HCT116 (cell line): ENCODE data around the gene OSBPL10. TPM values are rescaled to one million over a fixed set of nuclear protein-coding genes. Genes with fewer than 3 reads are reported as not detected.

Source experiments
- ATAC-seq: fragments of 200-7000 bp; cut with Tn5 transposase; 2 replicates; pipeline ENCODE4 v1.9.1; 2020; ENCODE audit warnings: mild to moderate bottlenecking, moderate library complexity
- BruUV-seq: library from RNA; stranded (reverse); fragments of 400-500 nt; replicated peaks from 2 replicates; lab custom pipeline; 2021; lab: Mats Ljungman, UMichigan
- CTCF ChIA-PET: fragments of 300-600 bp; sonication (Branson Sonifier 250); formaldehyde crosslinking; loops from one replicate; lab custom pipeline; 2021; ENCODE audit warnings: antibody characterized with exemption; lab: Charles Lee
- POLR2A ChIA-PET: fragments of 300-600, 350-600 bp; sonication (Branson Sonifier 250); formaldehyde crosslinking; loops from one replicate; lab custom pipeline; 2021; ENCODE audit warnings: antibody characterized with exemption; lab: Charles Lee
- RAD21 ChIA-PET, 2 experiments: fragments of 300-600 bp; sonication (Branson Sonifier 250); formaldehyde crosslinking; loops; one replicate each; lab custom pipeline; 2023; ENCODE audit warnings: low total read pairs in 2 of 2; ENCODE audit not compliant: uncharacterized antibody in 2 of 2, unreplicated experiment in 2 of 2, low non-redundant PET in 1 of 2; lab: Charles Lee
- DNase-seq: peaks from one replicate; pipeline ENCODE4 v3.0.0-alpha.2; 2010; ENCODE audit warnings: low read depth, low spot score
- H2AFZ ChIP-seq: fragments of 200-600 bp; shearing (Covaris generic), sonication (generic); 2 replicates; pipeline ENCODE4 v1.6.1; 2017; ENCODE audit warnings: low read depth, mixed run types, mixed read lengths, antibody characterized with exemption, low read length; ENCODE audit not compliant: poor library complexity, severe bottlenecking
- H3K27ac ChIP-seq: 2 replicates; pipeline ENCODE4 v1.5.1; 2012; ENCODE audit warnings: low read depth, low read length
- H3K27me3 ChIP-seq: fragments of 200-600 bp; sonication (generic); 2 replicates; pipeline ENCODE4 v1.6.1; 2016; ENCODE audit warnings: mixed run types, low read length, mixed read lengths; ENCODE audit not compliant: insufficient read depth
- H3K36me3 ChIP-seq, 2 experiments: fragments of 200-500 bp in 1 of 2; fragments of 200-600 bp in 1 of 2; sonication (Bioruptor generic) in 1 of 2; sonication (generic) in 1 of 2; 2 replicates each; pipeline versions ENCODE4 v1.5.1 to v1.6.1; 2014 to 2016; ENCODE audit warnings: low read length in 2 of 2, inconsistent platforms in 1 of 2, mixed read lengths in 1 of 2, mixed run types in 1 of 2; ENCODE audit not compliant: insufficient read depth in 2 of 2, control insufficient read depth in 1 of 2
- H3K4me1 ChIP-seq, 2 experiments: fragments of 200-600 bp in 1 of 2; sonication (generic) in 1 of 2; 2 replicates each; pipeline versions ENCODE4 v1.5.1 to v1.6.1; 2012 to 2017; ENCODE audit warnings: low read length in 2 of 2, inconsistent platforms in 1 of 2, mild to moderate bottlenecking in 1 of 2, mixed read lengths in 1 of 2, mixed run types in 1 of 2, moderate library complexity in 1 of 2; ENCODE audit not compliant: insufficient read depth in 2 of 2, control insufficient read depth in 1 of 2
- H3K4me2 ChIP-seq: fragments of 200-600 bp; sonication (generic); 2 replicates; pipeline ENCODE4 v1.6.1; 2017; ENCODE audit warnings: mixed run types, low read length, mixed read lengths
- H3K4me3 ChIP-seq, 2 experiments: fragments of 200-600 bp in 1 of 2; sonication (generic) in 1 of 2; replicated peaks in 1 of 2; 2 replicates each; pipeline ENCODE4 v1.5.1; 2011 to 2016; ENCODE audit warnings: low read length in 2 of 2, control low read depth in 1 of 2, low read depth in 1 of 2, mild to moderate bottlenecking in 1 of 2, mixed read lengths in 1 of 2, mixed run types in 1 of 2
- H3K79me2 ChIP-seq: fragments of 200-600 bp; sonication (generic); 2 replicates; pipeline ENCODE4 v1.6.1; 2017; ENCODE audit warnings: mild to moderate bottlenecking, mixed run types, low read length, moderate library complexity, mixed read lengths; ENCODE audit not compliant: insufficient read depth
- H3K9ac ChIP-seq: fragments of 200-600 bp; sonication (generic); 2 replicates; pipeline ENCODE4 v1.6.1; 2016; ENCODE audit warnings: low read length, mixed read lengths
- H3K9me2 ChIP-seq: fragments of 200-600 bp; sonication (generic), shearing (Covaris generic); 2 replicates; pipeline ENCODE4 v1.6.1; 2017; ENCODE audit warnings: mixed run types, mild to moderate bottlenecking, moderate library complexity; ENCODE audit not compliant: insufficient read depth
- H3K9me3 ChIP-seq, 2 experiments: fragments of 200-500 bp in 1 of 2; fragments of 200-600 bp in 1 of 2; sonication (Bioruptor generic) in 1 of 2; sonication (generic) in 1 of 2; 2 replicates each; pipeline ENCODE4 v1.6.1; 2014 to 2017; ENCODE audit warnings: low read length in 2 of 2, mixed read lengths in 2 of 2, inconsistent platforms in 1 of 2, low read depth in 1 of 2, mild to moderate bottlenecking in 1 of 2, mixed run types in 1 of 2, moderate library complexity in 1 of 2; ENCODE audit not compliant: control insufficient read depth in 1 of 2, insufficient read depth in 1 of 2
- H4K20me1 ChIP-seq: fragments of 200-600 bp; sonication (generic), shearing (Covaris generic); 2 replicates; pipeline ENCODE4 v1.6.1; 2017; ENCODE audit warnings: mixed run types, mild to moderate bottlenecking, moderate library complexity; ENCODE audit not compliant: insufficient read depth
- CBX3 ChIP-seq: IDR thresholded peaks from 2 replicates; pipeline ENCODE4 v1.6.1; 2012; ENCODE audit warnings: low read depth
- CEBPB ChIP-seq: IDR thresholded peaks from 2 replicates; pipeline ENCODE4 v1.6.1; 2012; ENCODE audit warnings: low read depth
- EGR1 ChIP-seq: IDR thresholded peaks from 2 replicates; pipeline ENCODE4 v1.6.1; 2012; ENCODE audit warnings: low read depth
- ELF1 ChIP-seq: IDR thresholded peaks from 2 replicates; pipeline ENCODE4 v1.6.1; 2012; ENCODE audit warnings: low read depth, borderline replicate concordance
- EZH2 ChIP-seq: fragments of 200-600 bp; sonication (generic); IDR thresholded peaks from 2 replicates; pipeline ENCODE4 v1.6.1; 2017; ENCODE audit warnings: antibody characterized with exemption, mixed run types
- FOSL1 ChIP-seq: IDR thresholded peaks from 2 replicates; pipeline ENCODE4 v1.6.1; 2012; ENCODE audit warnings: low read depth
- POLR2A ChIP-seq: IDR thresholded peaks from 2 replicates; pipeline ENCODE4 v1.7.0; 2011; ENCODE audit warnings: borderline replicate concordance; ENCODE audit not compliant: insufficient read depth, insufficient read length; ENCODE audit errors: extremely low read depth
- RAD21 ChIP-seq: IDR thresholded peaks from 2 replicates; pipeline ENCODE4 v1.6.1; 2012; ENCODE audit warnings: low read depth, mild to moderate bottlenecking
- SP1 ChIP-seq: IDR thresholded peaks from 2 replicates; pipeline ENCODE4 v1.6.1; 2012; ENCODE audit warnings: low read depth
- SRF ChIP-seq: IDR thresholded peaks from 2 replicates; pipeline ENCODE4 v1.6.1; 2012; ENCODE audit warnings: low read depth
- TCF7L2 ChIP-seq: IDR thresholded peaks from 2 replicates; pipeline ENCODE4 v1.7.0; 2011; ENCODE audit warnings: borderline replicate concordance, inconsistent platforms; ENCODE audit not compliant: insufficient read depth, insufficient read length; ENCODE audit errors: extremely low read depth
- ZFX ChIP-seq: fragments of 450-650 bp; IDR thresholded peaks from 2 replicates; pipeline ENCODE4 v1.6.1; 2017
- ZNF274 ChIP-seq: fragments of 200-500 bp; sonication (Bioruptor generic); IDR thresholded peaks from 2 replicates; pipeline ENCODE4 v1.6.1; 2014; ENCODE audit warnings: mild to moderate bottlenecking, low read depth, low read length, inconsistent platforms
- intact Hi-C: fragments of 100-400 bp; cut with micrococcal nuclease; formaldehyde crosslinking; loops from 2 replicates; pipeline ENCODE4 v1.10.0; 2022
- total RNA-seq: library from RNA; stranded (reverse); gene quantifications from one replicate; pipeline ENCODE4 v1.2.1, GENCODE V29; 2021; ENCODE audit not compliant: unreplicated experiment
- TF ChIP-seq, protein P1 (sequence below), 3 experiments: fragments of 200-600 bp in 1 of 3; sonication (generic) in 1 of 3; IDR thresholded peaks in 2 of 3; conservative IDR thresholded peaks in 1 of 3; 2 replicates each; pipeline ENCODE4 v1.5.1; 2012 to 2017; ENCODE audit warnings: low read depth in 2 of 3, low read length in 2 of 3, antibody characterized with exemption in 1 of 3, borderline replicate concordance in 1 of 3, control low read depth in 1 of 3, mild to moderate bottlenecking in 1 of 3, mixed read lengths in 1 of 3, mixed run types in 1 of 3, moderate library complexity in 1 of 3; ENCODE audit not compliant: insufficient read depth in 1 of 3
- TF ChIP-seq, protein P2 (sequence below): IDR thresholded peaks from 2 replicates; pipeline ENCODE4 v1.6.1; 2012
- TF ChIP-seq, protein P3 (sequence below): IDR thresholded peaks from 2 replicates; pipeline ENCODE4 v1.6.1; 2012; ENCODE audit warnings: low read depth
- TF ChIP-seq, protein P4 (sequence below): IDR thresholded peaks from 2 replicates; pipeline ENCODE4 v1.6.1; 2011; ENCODE audit warnings: mild to moderate bottlenecking, low read length, moderate library complexity; ENCODE audit not compliant: insufficient replicate concordance; ENCODE audit errors: extremely low read depth

The OSBPL10 gene
- total RNA-seq, 1 experiment from 2014 or later: 25.8 TPM

DNA sequence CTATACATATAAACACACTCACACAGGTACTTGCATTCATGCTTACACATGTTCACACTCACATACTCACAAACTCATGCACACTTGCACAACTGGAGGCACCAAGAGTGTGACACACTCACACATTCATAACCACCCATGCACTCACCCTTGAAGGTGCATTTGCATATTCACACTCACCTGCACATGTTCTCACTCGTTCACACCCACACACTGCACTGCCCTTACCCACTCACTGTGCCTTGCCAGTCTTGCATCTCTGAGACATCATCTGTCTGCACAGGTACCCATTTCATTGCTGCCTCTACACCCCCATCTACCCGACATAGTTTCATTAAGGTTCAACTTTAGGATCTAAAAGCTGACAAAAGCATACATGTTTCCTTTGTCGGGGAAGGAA, 95.8 kb downstream of the OSBPL10 start:
- BruUV-seq: no TSS peak

More for the DNA sequence above, 95.8 kb downstream of the OSBPL10 start:
- Histone ChIP-seq H3K4me2 (no peak overlapping the region), H2AFZ (no peak overlapping the region), H3K79me2 (peaks cover 7% of the 10 kb centered on the region; the same call in 1 of the 2 replicates), H3K9me3 (no peaks in the 10 kb centered on the region), H3K4me3 (no peak overlapping the region), H3K27me3 (no peaks in the 10 kb centered on the region), H3K27ac (no peak overlapping the region), H3K9ac (no peak overlapping the region), H3K4me1 (no peaks in the 10 kb centered on the region), H4K20me1 (no peaks in the 10 kb centered on the region), H3K9me2 (no peaks in the 10 kb centered on the region), H3K36me3 (no peaks in the 10 kb centered on the region)
- POLR2A ChIA-PET: no interaction called here
- CTCF ChIA-PET: no interaction called here
- TF ChIP-seq ZFX: no peak
- no peak for TF ChIP-seq SP1
- no peak for TF ChIP-seq EZH2
- TF ChIP-seq EGR1: no peak
- TF ChIP-seq, protein P1, sequence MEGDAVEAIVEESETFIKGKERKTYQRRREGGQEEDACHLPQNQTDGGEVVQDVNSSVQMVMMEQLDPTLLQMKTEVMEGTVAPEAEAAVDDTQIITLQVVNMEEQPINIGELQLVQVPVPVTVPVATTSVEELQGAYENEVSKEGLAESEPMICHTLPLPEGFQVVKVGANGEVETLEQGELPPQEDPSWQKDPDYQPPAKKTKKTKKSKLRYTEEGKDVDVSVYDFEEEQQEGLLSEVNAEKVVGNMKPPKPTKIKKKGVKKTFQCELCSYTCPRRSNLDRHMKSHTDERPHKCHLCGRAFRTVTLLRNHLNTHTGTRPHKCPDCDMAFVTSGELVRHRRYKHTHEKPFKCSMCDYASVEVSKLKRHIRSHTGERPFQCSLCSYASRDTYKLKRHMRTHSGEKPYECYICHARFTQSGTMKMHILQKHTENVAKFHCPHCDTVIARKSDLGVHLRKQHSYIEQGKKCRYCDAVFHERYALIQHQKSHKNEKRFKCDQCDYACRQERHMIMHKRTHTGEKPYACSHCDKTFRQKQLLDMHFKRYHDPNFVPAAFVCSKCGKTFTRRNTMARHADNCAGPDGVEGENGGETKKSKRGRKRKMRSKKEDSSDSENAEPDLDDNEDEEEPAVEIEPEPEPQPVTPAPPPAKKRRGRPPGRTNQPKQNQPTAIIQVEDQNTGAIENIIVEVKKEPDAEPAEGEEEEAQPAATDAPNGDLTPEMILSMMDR (IDR thresholded peaks at IDR 0.05 in 2 of 3, conservative IDR thresholded peaks at IDR 0.05 in 1 of 3; ENCODE audit: borderline replicate concordance in 1 of 3, insufficient read depth in 1 of 3, low read depth in 2 of 3, low read length in 2 of 3): no peak
- TF ChIP-seq TCF7L2: no peak
- no peak for TF ChIP-seq ELF1
- TF ChIP-seq, protein P2, sequence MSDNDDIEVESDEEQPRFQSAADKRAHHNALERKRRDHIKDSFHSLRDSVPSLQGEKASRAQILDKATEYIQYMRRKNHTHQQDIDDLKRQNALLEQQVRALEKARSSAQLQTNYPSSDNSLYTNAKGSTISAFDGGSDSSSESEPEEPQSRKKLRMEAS: no peak
- TF ChIP-seq POLR2A: no peak
- no peak for TF ChIP-seq FOSL1
- no peak for TF ChIP-seq SRF
- no peak for TF ChIP-seq ZNF274
- TF ChIP-seq CBX3: no peak
- TF ChIP-seq, protein P3, sequence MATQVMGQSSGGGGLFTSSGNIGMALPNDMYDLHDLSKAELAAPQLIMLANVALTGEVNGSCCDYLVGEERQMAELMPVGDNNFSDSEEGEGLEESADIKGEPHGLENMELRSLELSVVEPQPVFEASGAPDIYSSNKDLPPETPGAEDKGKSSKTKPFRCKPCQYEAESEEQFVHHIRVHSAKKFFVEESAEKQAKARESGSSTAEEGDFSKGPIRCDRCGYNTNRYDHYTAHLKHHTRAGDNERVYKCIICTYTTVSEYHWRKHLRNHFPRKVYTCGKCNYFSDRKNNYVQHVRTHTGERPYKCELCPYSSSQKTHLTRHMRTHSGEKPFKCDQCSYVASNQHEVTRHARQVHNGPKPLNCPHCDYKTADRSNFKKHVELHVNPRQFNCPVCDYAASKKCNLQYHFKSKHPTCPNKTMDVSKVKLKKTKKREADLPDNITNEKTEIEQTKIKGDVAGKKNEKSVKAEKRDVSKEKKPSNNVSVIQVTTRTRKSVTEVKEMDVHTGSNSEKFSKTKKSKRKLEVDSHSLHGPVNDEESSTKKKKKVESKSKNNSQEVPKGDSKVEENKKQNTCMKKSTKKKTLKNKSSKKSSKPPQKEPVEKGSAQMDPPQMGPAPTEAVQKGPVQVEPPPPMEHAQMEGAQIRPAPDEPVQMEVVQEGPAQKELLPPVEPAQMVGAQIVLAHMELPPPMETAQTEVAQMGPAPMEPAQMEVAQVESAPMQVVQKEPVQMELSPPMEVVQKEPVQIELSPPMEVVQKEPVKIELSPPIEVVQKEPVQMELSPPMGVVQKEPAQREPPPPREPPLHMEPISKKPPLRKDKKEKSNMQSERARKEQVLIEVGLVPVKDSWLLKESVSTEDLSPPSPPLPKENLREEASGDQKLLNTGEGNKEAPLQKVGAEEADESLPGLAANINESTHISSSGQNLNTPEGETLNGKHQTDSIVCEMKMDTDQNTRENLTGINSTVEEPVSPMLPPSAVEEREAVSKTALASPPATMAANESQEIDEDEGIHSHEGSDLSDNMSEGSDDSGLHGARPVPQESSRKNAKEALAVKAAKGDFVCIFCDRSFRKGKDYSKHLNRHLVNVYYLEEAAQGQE: no peak
- no peak for TF ChIP-seq RAD21
- TF ChIP-seq, protein P4, sequence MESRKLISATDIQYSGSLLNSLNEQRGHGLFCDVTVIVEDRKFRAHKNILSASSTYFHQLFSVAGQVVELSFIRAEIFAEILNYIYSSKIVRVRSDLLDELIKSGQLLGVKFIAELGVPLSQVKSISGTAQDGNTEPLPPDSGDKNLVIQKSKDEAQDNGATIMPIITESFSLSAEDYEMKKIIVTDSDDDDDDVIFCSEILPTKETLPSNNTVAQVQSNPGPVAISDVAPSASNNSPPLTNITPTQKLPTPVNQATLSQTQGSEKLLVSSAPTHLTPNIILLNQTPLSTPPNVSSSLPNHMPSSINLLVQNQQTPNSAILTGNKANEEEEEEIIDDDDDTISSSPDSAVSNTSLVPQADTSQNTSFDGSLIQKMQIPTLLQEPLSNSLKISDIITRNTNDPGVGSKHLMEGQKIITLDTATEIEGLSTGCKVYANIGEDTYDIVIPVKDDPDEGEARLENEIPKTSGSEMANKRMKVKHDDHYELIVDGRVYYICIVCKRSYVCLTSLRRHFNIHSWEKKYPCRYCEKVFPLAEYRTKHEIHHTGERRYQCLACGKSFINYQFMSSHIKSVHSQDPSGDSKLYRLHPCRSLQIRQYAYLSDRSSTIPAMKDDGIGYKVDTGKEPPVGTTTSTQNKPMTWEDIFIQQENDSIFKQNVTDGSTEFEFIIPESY: no peak
- TF ChIP-seq CEBPB: no peak
- RAD21 ChIA-PET: no interaction called here
- intact Hi-C loops: no loop called here
- ATAC-seq (no peak), DNase-seq (no peak)
